GM18508 (cell line): ENCODE results near the gene RUFY2.

Experiments used
- ATAC-seq: cut with Tn5 transposase; IDR thresholded peaks from one replicate; pipeline ENCODE4 v1.9.1; 2021; ENCODE audit warnings: moderate number of reproducible peaks; ENCODE audit not compliant: insufficient read depth, unreplicated experiment

RUFY2 gene

GRCh38 chr10:68365611-68366010 lies 41.5 kb downstream of the RUFY2 start:
- ATAC-seq, result no peak

DNA sequence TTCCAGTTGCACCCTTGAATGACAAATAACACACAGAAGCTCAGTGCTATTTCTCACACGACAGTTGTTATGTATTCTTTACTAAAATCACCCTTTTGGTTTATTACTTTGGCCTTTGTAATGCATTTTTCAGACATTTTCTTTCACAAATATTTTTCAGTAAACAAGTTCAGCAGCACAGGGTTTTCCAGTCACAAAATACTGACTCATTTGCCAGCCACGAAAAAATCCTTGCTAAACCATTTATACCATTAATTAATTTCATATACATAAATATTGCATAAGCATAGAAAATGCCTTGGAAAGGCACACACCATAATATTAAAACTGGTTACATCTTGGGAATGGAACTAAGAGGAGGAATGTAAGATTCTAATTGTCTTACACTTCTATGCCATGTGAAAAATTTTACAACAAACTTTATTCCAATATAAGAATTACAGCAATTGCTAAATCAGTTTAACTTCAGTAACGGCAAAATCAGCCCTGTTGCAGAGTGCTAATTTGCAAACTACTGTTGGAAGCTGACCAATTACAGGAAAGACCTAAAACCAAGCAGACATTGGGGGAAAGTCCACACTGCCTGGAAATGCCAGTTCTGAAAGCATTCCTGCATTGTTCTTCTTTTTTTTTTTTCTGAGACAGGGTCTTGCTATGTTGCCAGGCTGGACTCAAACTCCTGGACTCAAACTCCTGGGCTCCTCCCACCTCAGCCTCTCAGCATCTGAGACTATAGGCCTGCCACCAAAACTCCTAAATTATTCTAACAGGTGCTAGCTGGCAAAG lies 42.8 kb downstream of the RUFY2 start:
- no peak for ATAC-seq

- no peak for ATAC-seq
These were observed 44.5 kb downstream of the RUFY2 start for GRCh38 chr10:68362590-68362989.

DNA sequence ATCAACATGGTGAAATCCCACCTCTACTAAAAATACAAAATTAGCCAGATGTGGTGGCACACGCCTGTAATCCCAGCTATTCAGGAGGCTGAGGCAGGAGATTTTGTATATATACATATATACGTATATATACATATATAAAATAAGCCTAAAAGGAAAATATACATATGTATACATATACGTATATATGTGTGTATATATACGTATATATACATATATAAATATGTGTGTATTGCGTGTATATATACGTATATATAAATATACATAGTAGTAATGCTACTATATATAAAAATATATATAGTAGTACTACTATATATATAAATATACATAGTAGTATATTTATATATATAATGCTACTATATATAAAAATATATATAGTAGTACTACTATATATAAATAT lies 47.9 kb downstream of the RUFY2 start:
- ATAC-seq, result no peak

DNA sequence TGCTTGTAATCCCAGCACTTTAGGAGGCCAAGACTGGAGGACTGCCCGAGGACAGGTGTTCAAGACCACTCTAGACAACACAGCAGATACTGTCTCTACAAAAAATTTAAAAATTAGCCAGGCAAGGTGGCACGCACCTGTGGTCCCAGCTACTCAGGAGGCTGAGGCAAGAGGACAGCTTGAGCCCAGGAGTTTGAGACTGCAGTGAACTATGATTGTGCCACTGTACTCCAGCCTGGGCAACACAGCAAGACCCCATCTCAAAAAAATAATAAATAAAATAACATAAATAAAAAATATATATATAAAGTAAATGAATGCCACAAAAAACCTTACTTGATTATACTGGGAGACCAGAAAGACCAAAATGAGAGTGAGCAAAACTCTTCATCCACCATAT lies 53.5 kb downstream of the RUFY2 start:
- ATAC-seq, result no peak

GRCh38 chr10:68348265-68348741 lies 58.8 kb downstream of the RUFY2 start:
- no peak for ATAC-seq

GRCh38 chr10:68346774-68347173 lies 60.3 kb downstream of the RUFY2 start:
- ATAC-seq, result no peak

- ATAC-seq, result no peak
These were observed 61.5 kb downstream of the RUFY2 start for GRCh38 chr10:68345621-68346020.

GRCh38 chr10:68342909-68343516 lies 64.1 kb downstream of the RUFY2 start:
- no peak for ATAC-seq

GRCh38 chr10:68340358-68341080 lies 66.6 kb downstream of the RUFY2 start:
- ATAC-seq, result no peak

- no peak for ATAC-seq
These were observed 70.2 kb downstream of the RUFY2 start for GRCh38 chr10:68336754-68337351.

- ATAC-seq, result no peak
These were observed 72.2 kb downstream of the RUFY2 start for GRCh38 chr10:68334672-68335467.

GRCh38 chr10:68333440-68334431 lies 73.3 kb downstream of the RUFY2 start:
- ATAC-seq, result no peak

GRCh38 chr10:68333058-68333395 lies 74.0 kb downstream of the RUFY2 start:
- no peak for ATAC-seq

GRCh38 chr10:68332259-68333057 lies 74.6 kb downstream of the RUFY2 start, which contains the start of gene PBLD:
PBLD (minus strand) TSS chr10:68332928; CDS start chr10:68306844, 26,084 bp downstream.
- no peak for ATAC-seq

DNA sequence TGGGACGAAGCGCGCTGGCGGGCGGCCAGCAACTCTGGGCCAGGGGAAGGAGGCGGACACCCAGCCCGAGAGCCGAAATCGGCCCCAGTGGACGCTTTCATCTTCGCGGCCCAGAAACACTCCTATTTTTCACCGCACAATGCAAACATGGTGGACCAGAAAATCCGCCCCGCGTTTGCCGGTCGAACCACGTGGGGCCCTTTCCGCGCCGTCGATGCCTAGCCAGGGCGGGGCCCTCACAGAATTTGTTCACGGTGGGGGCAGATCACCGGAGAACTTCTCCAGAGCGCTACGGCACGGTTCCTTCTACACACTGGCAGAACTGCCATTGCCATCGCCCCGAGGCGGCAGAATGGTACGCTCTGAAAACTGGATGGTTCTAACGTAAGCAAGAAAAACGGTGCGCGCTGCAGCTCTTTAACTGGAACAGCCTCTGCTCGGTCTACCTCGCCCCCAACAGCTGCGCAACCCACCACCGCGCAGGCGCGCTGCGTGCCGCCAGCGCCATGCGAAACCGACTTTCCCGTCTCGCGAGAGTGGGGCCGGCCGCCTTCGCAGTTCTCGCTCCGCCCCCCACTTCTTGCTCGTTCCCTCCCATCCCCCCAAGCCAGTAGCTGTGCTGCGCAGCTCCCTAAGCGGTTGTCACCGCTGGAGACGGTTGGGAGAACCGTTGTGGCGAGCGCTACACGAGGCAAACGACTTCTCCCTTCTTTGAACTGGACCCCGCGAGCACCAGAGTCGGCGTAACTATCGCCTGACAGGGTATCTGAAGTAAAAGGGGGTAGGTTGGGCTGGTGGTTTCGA lies 75.4 kb downstream of the RUFY2 start, which contains the start of gene HNRNPH3:
Gene HNRNPH3, plus strand, starts transcription at position 610 of the 804 bp plus-strand sequence. CDS start 5,158 bp downstream, outside the sequence.
- peak; percentile 69 for ATAC-seq

GRCh38 chr10:68330852-68331454 lies 76.1 kb downstream of the RUFY2 start:
- ATAC-seq, result no peak
